A549 (cell line): ENCODE measurements around the gene GLS. TPM values are rescaled to one million over a fixed set of nuclear protein-coding genes. Genes with fewer than 3 reads are reported as not detected.

Experiments
- ATAC-seq, 2 experiments: fragments of 200-7000 bp in 1 of 2; fragments of >200 bp in 1 of 2; cut with Nextera tagmentation in 1 of 2; cut with Tn5 transposase in 1 of 2; 3 replicates each; pipeline versions ENCODE4 v1.8.0 to v1.9.1; 2018 to 2020; ENCODE audit warnings: mild to moderate bottlenecking in 1 of 2, moderate library complexity in 1 of 2
- CTCF ChIA-PET: fragments of 300-600 bp; sonication (Branson Sonifier 250); formaldehyde crosslinking; extraction: SDS; loops from one replicate; lab custom pipeline; 2021; ENCODE audit warnings: antibody characterized with exemption, inconsistent platforms; lab: Yijun Ruan, JAX
- POLR2A ChIA-PET: fragments of 350-600 bp; formaldehyde crosslinking; extraction: SDS; loops from one replicate; lab custom pipeline; 2021; ENCODE audit warnings: antibody characterized with exemption, inconsistent platforms; lab: Yijun Ruan, JAX
- DNase-seq, 2 experiments: peaks; one replicate each; pipeline versions ENCODE4 v3.0.0 to v3.0.0-alpha.2; 2011 to 2016; ENCODE audit warnings: low read depth in 1 of 2, low spot score in 1 of 2
- FAIRE-seq: peaks from 2 replicates; lab custom pipeline; 2011; peaks lifted over from hg19 to GRCh38; lab: Jason Lieb, UNC
- H3K27ac ChIP-seq, 2 experiments: fragments of >200 bp; sonication (Bioruptor Twin); formaldehyde crosslinking; 3 replicates each; pipeline ENCODE4 v1.5.1; 2016 to 2017
- H3K4me1 ChIP-seq: fragments of >200 bp; sonication (Bioruptor Twin); formaldehyde crosslinking; 3 replicates; pipeline ENCODE4 v1.6.1; 2016
- H3K4me2 ChIP-seq: fragments of >200 bp; sonication (Bioruptor Twin); formaldehyde crosslinking; 3 replicates; pipeline ENCODE4 v1.6.1; 2016
- H3K4me3 ChIP-seq: fragments of >200 bp; sonication (Bioruptor Twin); formaldehyde crosslinking; 3 replicates; pipeline ENCODE4 v1.5.1; 2016
- H3K9me3 ChIP-seq: fragments of >200 bp; sonication (Bioruptor Twin); formaldehyde crosslinking; 3 replicates; pipeline ENCODE4 v1.6.1; 2016
- BHLHE40 ChIP-seq: IDR thresholded peaks from 2 replicates; pipeline ENCODE4 v1.6.1; 2012; ENCODE audit warnings: low read depth, low read length, inconsistent platforms
- CHD4 ChIP-seq: fragments of 200-600 bp; sonication (generic); IDR thresholded peaks from 2 replicates; pipeline ENCODE4 v1.6.1; 2016; ENCODE audit warnings: antibody characterized with exemption, mild to moderate bottlenecking, borderline replicate concordance
- EP300 ChIP-seq, 2 experiments: fragments of >200 bp; sonication (Bioruptor Twin); formaldehyde crosslinking; IDR thresholded peaks; 2 replicates in 1 of 2; 3 replicates in 1 of 2; pipeline ENCODE4 v1.6.1; 2016 to 2017
- ESRRA ChIP-seq: fragments of 150-350 bp; IDR thresholded peaks from 2 replicates; pipeline ENCODE4 v1.6.1; 2014; ENCODE audit warnings: mild to moderate bottlenecking, low read length, borderline replicate concordance
- FOSB ChIP-seq: fragments of 250-450 bp; sonication (Bioruptor Pico); IDR thresholded peaks from 2 replicates; pipeline ENCODE4 v1.5.0; 2020; ENCODE audit warnings: mild to moderate bottlenecking, moderate library complexity
- HDAC2 ChIP-seq: fragments of 200-600 bp; sonication (generic); IDR thresholded peaks from 2 replicates; pipeline ENCODE4 v1.6.1; 2016
- HOXB5 ChIP-seq: fragments of 250-450 bp; sonication (Bioruptor Pico); IDR thresholded peaks from 2 replicates; pipeline ENCODE4 v1.5.0; 2020; ENCODE audit warnings: mild to moderate bottlenecking, moderate library complexity
- JUNB ChIP-seq: fragments of >200 bp; sonication (Bioruptor Twin); formaldehyde crosslinking; IDR thresholded peaks from 2 replicates; pipeline ENCODE4 v1.6.1; 2016
- KDM1A ChIP-seq: fragments of 200-600 bp; sonication (generic); IDR thresholded peaks from 2 replicates; pipeline ENCODE4 v1.6.1; 2016; ENCODE audit warnings: low read depth, mild to moderate bottlenecking
- NFE2L2 ChIP-seq: fragments of 150-350 bp; conservative IDR thresholded peaks from 2 replicates; pipeline ENCODE4 v1.6.1; 2014; ENCODE audit warnings: low read length
- NPAS2 ChIP-seq: fragments of 250-450 bp; sonication (Bioruptor Pico); IDR thresholded peaks from 2 replicates; pipeline ENCODE4 v1.8.0; 2022; ENCODE audit warnings: mild to moderate bottlenecking, moderate library complexity, borderline replicate concordance
- RCOR1 ChIP-seq: fragments of 150-350 bp; IDR thresholded peaks from 2 replicates; pipeline ENCODE4 v1.6.1; 2014; ENCODE audit warnings: antibody characterized with exemption, low read length, low read depth
- RNF2 ChIP-seq: fragments of 200-600 bp; sonication (generic); IDR thresholded peaks from 2 replicates; pipeline ENCODE4 v1.6.1; 2016; ENCODE audit warnings: low read depth, mild to moderate bottlenecking, antibody characterized with exemption, moderate library complexity, borderline replicate concordance
- TP53 ChIP-seq: fragments of 250-450 bp; sonication (Bioruptor Pico); IDR thresholded peaks from 2 replicates; pipeline ENCODE4 v1.5.0; 2021; ENCODE audit warnings: mild to moderate bottlenecking, moderate library complexity
- ZC3H11A ChIP-seq: fragments of 450-650 bp; IDR thresholded peaks from 2 replicates; pipeline ENCODE4 v1.6.1; 2014; ENCODE audit warnings: antibody characterized with exemption, mild to moderate bottlenecking
- WGBS: methylation state at CpG from one replicate; pipeline ENCODE4 v1.1.6; 2017; ENCODE audit errors: missing lambda C conversion rate; 5-methylcytosine and 5-hydroxymethylcytosine counted together
- polyA plus RNA-seq, 4 experiments: library from polyadenylated mRNA; depleted of rRNA in 3 of 4; stranded (reverse); fragments of >200 nt; fragmentation: RNase III in 1 of 4; extraction: RNeasy Plus Mini Kit Qiagen cat#74134 plus additional on column Dnase treatment in 1 of 4; gene quantifications; 2 replicates in 3 of 4; 3 replicates in 1 of 4; pipeline ENCODE4 v1.2.3, GENCODE V29; 2011 to 2017
- TF ChIP-seq, protein P1 (sequence below): IDR thresholded peaks from 2 replicates; pipeline ENCODE4 v1.6.1; 2012
- TF ChIP-seq, protein P2 (sequence below): IDR thresholded peaks from 2 replicates; pipeline ENCODE4 v1.6.1; 2012
- TF ChIP-seq, protein P3 (sequence below): fragments of >200 bp; sonication (Bioruptor Twin); formaldehyde crosslinking; IDR thresholded peaks from 3 replicates; pipeline ENCODE4 v1.6.1; 2016
- TF ChIP-seq, protein P4 (sequence below): fragments of 150-350 bp; IDR thresholded peaks from 2 replicates; pipeline ENCODE4 v1.6.1; 2014; ENCODE audit warnings: low read depth, mild to moderate bottlenecking, low read length
- TF ChIP-seq, protein P5 (sequence below): IDR thresholded peaks from 2 replicates; pipeline ENCODE4 v1.6.1; 2012; ENCODE audit warnings: low read depth, borderline replicate concordance

Gene GLS
- polyA plus RNA-seq, 2 of the 4 experiments (the other 2 are of a cell fraction), result 269 to 321 TPM

DNA sequence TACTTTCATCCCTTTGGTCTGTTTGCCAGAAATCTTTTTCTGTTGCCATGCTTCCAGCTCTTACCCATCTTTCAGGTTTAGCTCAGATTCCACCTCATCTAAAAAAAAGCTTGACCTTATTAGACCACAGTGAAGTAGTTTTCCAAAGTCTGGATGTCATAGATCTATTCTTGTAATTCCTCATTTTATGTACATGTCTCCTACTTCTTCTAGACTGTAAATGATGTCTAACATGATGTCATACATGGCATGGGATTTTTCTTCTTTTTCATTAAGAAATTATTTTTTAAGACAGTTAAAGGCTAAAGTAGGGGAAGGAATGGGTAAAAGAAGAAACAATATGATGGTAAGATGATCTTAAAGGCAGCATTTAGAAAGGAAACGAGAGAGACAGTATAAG is 11.3 kb downstream of the GLS start:
- H3K9me3 ChIP-seq, result no peaks in the 10 kb centered on the region
- 83% methylated on average over 1 of the region's 1 CpG for WGBS
- FAIRE-seq, result no peak
- POLR2A ChIA-PET, result no interaction called here
- CTCF ChIA-PET, result interaction anchor here (0.6 to 2.5 kb wide), 3 partner anchors 9 to 137 kb away, joined by 3 to 10 read pairs (median 3); no protein-coding TSS in a partner anchor
- no peak overlapping the region for H3K4me3 ChIP-seq
- no peak for DNase-seq
- ATAC-seq, result no peak
- H3K4me2 ChIP-seq, result peak overlapping the region; percentile 91
- TF ChIP-seq NPAS2 (CRISPR knock-in tag) (no peak), BHLHE40 (no peak), FOSB (no peak), EP300 (IDR thresholded peaks at IDR 0.05) (no peak), ZC3H11A (no peak), HOXB5 (CRISPR knock-in tag) (no peak), HDAC2 (no peak), JUNB (no peak), RNF2 (no peak), TP53 (CRISPR knock-in tag) (no peak), NFE2L2 (no peak)
- TF ChIP-seq, protein P1, sequence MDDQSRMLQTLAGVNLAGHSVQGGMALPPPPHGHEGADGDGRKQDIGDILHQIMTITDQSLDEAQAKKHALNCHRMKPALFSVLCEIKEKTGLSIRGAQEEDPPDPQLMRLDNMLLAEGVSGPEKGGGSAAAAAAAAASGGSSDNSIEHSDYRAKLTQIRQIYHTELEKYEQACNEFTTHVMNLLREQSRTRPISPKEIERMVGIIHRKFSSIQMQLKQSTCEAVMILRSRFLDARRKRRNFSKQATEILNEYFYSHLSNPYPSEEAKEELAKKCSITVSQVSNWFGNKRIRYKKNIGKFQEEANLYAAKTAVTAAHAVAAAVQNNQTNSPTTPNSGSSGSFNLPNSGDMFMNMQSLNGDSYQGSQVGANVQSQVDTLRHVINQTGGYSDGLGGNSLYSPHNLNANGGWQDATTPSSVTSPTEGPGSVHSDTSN, result no peak
- TF ChIP-seq, protein P2, sequence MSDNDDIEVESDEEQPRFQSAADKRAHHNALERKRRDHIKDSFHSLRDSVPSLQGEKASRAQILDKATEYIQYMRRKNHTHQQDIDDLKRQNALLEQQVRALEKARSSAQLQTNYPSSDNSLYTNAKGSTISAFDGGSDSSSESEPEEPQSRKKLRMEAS, result no peak
- TF ChIP-seq, protein P3, sequence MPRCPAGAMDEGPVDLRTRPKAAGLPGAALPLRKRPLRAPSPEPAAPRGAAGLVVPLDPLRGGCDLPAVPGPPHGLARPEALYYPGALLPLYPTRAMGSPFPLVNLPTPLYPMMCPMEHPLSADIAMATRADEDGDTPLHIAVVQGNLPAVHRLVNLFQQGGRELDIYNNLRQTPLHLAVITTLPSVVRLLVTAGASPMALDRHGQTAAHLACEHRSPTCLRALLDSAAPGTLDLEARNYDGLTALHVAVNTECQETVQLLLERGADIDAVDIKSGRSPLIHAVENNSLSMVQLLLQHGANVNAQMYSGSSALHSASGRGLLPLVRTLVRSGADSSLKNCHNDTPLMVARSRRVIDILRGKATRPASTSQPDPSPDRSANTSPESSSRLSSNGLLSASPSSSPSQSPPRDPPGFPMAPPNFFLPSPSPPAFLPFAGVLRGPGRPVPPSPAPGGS, result no peak
- TF ChIP-seq, protein P4, sequence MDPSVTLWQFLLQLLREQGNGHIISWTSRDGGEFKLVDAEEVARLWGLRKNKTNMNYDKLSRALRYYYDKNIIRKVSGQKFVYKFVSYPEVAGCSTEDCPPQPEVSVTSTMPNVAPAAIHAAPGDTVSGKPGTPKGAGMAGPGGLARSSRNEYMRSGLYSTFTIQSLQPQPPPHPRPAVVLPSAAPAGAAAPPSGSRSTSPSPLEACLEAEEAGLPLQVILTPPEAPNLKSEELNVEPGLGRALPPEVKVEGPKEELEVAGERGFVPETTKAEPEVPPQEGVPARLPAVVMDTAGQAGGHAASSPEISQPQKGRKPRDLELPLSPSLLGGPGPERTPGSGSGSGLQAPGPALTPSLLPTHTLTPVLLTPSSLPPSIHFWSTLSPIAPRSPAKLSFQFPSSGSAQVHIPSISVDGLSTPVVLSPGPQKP, result no peak
- H3K27ac ChIP-seq, result peak overlapping the region in 1 of 2 experiments; percentile 51; a peak in 2 of 6 replicates
- H3K4me1 ChIP-seq, result peaks cover 100% of the 10 kb centered on the region

DNA sequence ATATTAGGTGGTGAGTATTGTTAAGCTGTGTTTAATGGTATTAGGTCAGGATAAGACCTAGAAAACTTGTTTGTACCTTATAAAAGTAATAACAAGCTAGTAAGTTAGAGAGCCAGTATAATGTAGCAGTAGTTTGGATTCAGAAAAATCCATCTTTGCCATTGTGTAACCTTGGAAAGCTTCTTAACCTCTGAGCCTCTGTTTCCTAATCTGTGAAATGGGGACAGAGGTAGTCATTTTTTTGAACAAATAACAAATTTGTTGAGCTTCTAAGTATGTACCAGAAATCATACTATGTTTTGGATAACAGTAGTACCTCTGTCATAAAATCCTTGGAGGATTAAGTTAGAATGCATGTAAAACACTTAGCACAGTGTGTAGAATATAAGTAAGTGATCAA is 12.5 kb downstream of the GLS start:
- Histone ChIP-seq H3K27ac (peak overlapping the region in 1 of 2 experiments; percentile 49; a peak in 2 of 6 replicates), H3K9me3 (no peaks in the 10 kb centered on the region), H3K4me1 (peaks cover 100% of the 10 kb centered on the region), H3K4me2 (peak overlapping the region; percentile 91), H3K4me3 (no peak overlapping the region)
- ATAC-seq (no peak), FAIRE-seq (no peak), DNase-seq (no peak)
- TF ChIP-seq, protein P5, sequence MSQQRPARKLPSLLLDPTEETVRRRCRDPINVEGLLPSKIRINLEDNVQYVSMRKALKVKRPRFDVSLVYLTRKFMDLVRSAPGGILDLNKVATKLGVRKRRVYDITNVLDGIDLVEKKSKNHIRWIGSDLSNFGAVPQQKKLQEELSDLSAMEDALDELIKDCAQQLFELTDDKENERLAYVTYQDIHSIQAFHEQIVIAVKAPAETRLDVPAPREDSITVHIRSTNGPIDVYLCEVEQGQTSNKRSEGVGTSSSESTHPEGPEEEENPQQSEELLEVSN, result no peak
- TF ChIP-seq HDAC2, result 0 out of 2 replicates have a peak, but pooled peaks have one; percentile 63
- peak; percentile 54; the same call in 1 of the 2 replicates for TF ChIP-seq CHD4
- 0 out of 2 replicates have a peak, but pooled peaks have one; percentile 40 for TF ChIP-seq RCOR1
- TF ChIP-seq ESRRA, result 0 out of 2 replicates have a peak, but pooled peaks have one; percentile 40
- TF ChIP-seq FOSB, result no peak
- TF ChIP-seq, protein P3, result no peak
- peak; percentile 92 for TF ChIP-seq KDM1A
- POLR2A ChIA-PET, result interaction anchor here (0.8 kb wide), 1 partner anchor 55 kb away, joined by 3 read pairs; no protein-coding TSS in a partner anchor
- CTCF ChIA-PET, result interaction anchor here (0.9 to 2.5 kb wide), 4 partner anchors 9 to 112 kb away, joined by 3 to 10 read pairs (median 4); no protein-coding TSS in a partner anchor
